Gastrocnemius medialis (tissue), 4 donors: ENCODE measurements around the gene IGSF6.

Source experiments
- POLR2A ChIP-seq, 2 donors: fragments of 450-650 bp; IDR thresholded peaks; one replicate each; pipeline ENCODE4 v1.6.1; 2017; ENCODE audit warnings: antibody characterized with exemption in 2 of 2, mild to moderate bottlenecking in 2 of 2, moderate library complexity in 2 of 2
- TF ChIP-seq, protein P1 (sequence below), 5 experiments: fragments of 450-650 bp in 3 of 5; fragments of 200-600 bp in 2 of 5; sonication (generic) in 2 of 5; IDR thresholded peaks in 4 of 5; conservative IDR thresholded peaks in 1 of 5; 1 replicate in 4 of 5; 2 replicates in 1 of 5; pipeline ENCODE4 v1.5.1; 2016 to 2019; ENCODE audit warnings: antibody characterized with exemption in 5 of 5, mild to moderate bottlenecking in 3 of 5, moderate library complexity in 3 of 5

DNA sequence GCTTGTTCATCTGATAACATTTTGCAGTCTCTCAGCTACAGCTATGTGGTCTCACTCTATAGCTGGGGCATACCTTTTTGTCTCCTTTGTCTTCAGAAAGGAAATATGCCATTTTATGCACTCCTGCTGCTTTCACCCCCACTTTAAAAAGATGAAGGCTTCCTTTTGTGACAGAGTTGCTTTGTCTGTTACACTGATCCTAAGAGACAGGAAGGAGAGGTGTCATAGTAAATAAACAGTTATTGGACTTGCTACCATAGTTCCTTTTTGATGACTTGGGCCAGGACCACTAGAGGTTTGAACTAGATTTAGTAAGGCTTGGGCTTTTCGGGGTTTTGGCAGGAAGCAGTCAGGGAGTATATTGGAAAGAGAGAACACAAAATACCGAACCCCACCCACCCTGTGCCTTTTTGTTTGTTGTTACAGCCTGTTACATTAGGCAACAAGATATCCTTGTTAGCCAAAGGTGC is 54.8 kb downstream of the IGSF6 start:
- TF ChIP-seq, protein P1, sequence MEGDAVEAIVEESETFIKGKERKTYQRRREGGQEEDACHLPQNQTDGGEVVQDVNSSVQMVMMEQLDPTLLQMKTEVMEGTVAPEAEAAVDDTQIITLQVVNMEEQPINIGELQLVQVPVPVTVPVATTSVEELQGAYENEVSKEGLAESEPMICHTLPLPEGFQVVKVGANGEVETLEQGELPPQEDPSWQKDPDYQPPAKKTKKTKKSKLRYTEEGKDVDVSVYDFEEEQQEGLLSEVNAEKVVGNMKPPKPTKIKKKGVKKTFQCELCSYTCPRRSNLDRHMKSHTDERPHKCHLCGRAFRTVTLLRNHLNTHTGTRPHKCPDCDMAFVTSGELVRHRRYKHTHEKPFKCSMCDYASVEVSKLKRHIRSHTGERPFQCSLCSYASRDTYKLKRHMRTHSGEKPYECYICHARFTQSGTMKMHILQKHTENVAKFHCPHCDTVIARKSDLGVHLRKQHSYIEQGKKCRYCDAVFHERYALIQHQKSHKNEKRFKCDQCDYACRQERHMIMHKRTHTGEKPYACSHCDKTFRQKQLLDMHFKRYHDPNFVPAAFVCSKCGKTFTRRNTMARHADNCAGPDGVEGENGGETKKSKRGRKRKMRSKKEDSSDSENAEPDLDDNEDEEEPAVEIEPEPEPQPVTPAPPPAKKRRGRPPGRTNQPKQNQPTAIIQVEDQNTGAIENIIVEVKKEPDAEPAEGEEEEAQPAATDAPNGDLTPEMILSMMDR (IDR thresholded peaks at IDR 0.05 in 4 of 5, conservative IDR thresholded peaks at IDR 0.05 in 1 of 5), result no peak
- no peak for TF ChIP-seq POLR2A (IDR thresholded peaks at IDR 0.05)
